Subcutaneous adipose tissue (tissue), 4 donors: Measurements from ENCODE around the gene SPATS2. TPM values are rescaled to one million over a fixed set of nuclear protein-coding genes. Genes with fewer than 3 reads are reported as not detected.

Source experiments
- total RNA-seq, 4 donors: library from RNA; depleted of rRNA; stranded (reverse); fragments of >200 nt; gene quantifications; one replicate each; pipeline ENCODE4 v1.1.0, GENCODE V29; 2016
- TF ChIP-seq, protein P1 (sequence below): fragments of 450-650 bp; IDR thresholded peaks from one replicate; pipeline ENCODE4 v1.5.1; 2016; ENCODE audit warnings: low read depth, mild to moderate bottlenecking, control low read depth, antibody characterized with exemption, moderate library complexity

Gene SPATS2
- total RNA-seq, 4 donors from 2014 or later, result 10.1 to 19.5 (median 12.3) TPM

DNA sequence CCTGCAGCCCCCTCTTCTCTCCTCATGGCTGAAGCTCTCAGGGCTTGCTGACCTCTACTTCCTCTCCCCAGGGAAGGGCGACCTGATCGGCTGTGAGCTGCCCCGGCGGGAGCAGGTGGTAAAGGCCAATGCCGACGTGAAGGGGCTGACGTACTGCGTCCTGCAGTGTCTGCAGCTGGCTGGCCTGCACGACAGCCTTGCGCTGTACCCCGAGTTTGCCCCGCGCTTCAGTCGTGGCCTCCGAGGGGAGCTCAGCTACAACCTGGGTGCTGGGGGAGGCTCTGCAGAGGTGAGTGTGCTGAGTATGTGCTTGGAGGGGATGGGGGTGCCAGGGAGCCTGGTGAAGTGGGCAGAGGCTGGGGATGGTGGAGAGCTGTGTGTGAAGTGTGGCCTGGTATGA, 187.0 kb downstream of the SPATS2 start:
- TF ChIP-seq, protein P1, sequence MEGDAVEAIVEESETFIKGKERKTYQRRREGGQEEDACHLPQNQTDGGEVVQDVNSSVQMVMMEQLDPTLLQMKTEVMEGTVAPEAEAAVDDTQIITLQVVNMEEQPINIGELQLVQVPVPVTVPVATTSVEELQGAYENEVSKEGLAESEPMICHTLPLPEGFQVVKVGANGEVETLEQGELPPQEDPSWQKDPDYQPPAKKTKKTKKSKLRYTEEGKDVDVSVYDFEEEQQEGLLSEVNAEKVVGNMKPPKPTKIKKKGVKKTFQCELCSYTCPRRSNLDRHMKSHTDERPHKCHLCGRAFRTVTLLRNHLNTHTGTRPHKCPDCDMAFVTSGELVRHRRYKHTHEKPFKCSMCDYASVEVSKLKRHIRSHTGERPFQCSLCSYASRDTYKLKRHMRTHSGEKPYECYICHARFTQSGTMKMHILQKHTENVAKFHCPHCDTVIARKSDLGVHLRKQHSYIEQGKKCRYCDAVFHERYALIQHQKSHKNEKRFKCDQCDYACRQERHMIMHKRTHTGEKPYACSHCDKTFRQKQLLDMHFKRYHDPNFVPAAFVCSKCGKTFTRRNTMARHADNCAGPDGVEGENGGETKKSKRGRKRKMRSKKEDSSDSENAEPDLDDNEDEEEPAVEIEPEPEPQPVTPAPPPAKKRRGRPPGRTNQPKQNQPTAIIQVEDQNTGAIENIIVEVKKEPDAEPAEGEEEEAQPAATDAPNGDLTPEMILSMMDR, result no peak

DNA sequence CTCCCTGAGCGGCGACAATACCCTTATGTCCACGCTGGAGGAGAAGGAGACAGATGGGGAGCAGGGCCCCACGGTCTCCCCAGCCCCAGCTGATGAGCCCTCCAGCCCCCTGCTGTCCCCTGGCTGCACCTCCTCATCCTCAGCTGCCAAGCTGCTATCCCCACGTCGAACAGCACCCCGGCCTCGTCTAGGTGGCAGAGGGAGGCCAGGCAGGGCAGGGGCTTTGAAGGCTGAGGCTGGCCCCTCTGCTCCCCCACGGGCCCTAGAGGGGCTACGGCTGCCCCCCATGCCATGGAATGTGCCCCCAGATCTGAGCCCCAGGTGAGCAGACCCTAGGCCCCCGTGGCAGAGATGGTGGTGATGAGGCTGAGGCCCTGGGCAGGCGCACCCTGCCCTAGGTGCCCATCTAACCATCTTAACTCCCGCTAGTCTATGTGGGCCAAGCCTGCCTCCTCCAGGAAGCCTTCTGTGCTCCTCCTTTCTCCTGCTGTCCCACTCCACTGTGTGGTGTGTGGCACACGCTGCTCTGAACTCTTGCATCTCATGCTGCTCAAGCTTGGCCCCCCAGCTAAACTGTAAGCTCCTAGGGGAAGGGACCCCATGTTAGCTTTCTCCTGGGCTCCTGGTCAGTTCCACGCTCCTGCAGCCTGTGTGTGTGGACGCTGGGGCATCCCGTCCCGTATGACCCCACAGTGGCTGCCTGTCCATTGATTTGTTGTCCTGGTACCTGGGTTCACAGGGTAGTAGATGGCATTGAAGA, 188.5 kb downstream of the SPATS2 start:
- TF ChIP-seq, protein P1, result no peak

DNA sequence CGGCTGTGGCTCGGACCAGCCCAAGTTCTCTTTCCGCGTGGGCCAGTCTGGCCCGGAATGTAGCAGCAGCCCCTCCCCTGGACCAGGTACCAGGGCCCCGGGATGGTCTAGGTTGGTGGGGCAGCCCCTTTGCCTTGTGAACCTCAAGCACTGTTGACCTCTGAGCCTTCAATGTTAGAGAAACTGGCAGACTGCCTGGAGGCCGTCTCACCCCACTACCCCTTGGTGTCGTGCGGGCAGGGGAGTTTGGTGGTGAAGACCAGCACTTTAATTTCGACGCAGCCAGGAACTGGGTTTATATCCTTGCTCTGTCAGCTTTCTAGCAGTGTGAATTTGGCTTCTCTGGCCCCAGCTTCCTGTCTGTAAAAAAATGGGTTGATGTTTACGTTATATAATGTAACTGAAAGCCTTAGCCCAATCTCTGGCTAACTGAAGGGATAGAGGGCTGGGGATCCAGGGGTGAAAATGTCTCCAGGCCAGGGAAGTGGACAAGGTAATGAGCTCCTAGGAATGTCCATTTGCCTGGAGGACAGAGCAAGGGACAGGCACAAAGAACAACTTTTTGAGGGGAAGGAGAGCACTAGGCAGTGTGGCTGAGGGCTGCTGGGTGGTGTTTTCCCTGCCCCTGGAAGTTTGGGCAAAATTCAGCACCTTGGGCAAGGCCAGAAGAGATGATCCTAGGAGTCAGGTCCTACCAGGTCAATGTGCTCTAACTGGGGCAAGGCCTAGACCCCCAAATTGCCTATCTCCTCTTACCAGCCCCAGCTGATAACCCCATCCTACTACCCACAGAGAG, 189.3 kb downstream of the SPATS2 start:
- TF ChIP-seq, protein P1, result no peak

DNA sequence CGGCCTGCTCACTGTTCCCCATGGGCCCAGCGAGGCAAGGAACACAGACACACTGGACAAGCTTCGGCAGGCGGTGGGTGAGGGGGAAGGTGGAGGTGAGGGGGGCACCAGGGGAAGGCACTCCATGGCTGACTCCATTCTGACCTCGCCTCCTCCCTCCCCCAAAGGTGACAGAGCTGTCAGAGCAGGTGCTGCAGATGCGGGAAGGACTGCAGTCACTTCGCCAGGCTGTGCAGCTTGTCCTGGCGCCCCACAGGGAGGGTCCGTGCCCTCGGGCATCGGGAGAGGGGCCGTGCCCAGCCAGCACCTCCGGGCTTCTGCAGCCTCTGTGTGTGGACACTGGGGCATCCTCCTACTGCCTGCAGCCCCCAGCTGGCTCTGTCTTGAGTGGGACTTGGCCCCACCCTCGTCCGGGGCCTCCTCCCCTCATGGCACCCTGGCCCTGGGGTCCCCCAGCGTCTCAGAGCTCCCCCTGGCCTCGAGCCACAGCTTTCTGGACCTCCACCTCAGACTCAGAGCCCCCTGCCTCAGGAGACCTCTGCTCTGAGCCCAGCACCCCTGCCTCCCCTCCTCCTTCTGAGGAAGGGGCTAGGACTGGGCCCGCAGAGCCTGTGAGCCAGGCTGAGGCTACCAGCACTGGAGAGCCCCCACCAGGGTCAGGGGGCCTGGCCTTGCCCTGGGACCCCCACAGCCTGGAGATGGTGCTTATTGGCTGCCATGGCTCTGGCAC, 190.1 kb downstream of the SPATS2 start:
- TF ChIP-seq, protein P1, result no peak

DNA sequence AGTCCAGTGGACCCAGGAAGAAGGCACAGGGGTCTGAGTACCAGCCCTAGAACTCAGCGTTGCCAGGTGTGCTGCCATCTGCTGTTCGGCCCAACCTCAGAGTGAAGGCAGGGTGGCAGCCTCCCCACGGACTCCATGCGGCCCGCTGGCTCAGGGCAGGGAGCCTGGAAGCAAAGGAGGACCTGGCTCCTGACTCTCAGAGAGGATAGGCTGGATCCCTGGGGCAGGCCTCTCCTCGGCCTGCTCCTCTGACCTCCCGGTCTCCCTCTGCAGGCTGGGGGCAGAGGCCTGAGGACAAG, 190.6 kb downstream of the SPATS2 start:
- TF ChIP-seq, protein P1, result no peak

DNA sequence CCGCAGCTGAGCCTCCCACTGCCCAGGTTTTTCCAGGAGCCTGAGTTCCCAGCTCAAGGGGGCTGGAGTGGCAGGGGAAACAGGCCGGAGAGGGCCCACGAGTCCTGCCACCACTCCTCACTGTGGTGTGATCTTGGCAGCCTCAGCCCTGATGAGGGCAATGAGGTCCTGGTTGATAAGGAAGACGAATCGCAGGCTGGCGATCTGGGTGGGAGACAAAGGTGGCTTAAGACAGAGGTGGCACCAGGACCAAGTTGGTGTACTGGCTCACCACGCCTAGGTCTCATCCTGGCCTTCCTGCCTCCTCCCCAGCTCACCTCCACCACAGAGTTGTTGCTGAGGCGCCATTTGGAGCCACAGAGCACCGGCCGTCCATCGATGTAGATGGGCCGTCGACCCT, 191.3 kb downstream of the SPATS2 start:
- TF ChIP-seq, protein P1, result no peak

DNA sequence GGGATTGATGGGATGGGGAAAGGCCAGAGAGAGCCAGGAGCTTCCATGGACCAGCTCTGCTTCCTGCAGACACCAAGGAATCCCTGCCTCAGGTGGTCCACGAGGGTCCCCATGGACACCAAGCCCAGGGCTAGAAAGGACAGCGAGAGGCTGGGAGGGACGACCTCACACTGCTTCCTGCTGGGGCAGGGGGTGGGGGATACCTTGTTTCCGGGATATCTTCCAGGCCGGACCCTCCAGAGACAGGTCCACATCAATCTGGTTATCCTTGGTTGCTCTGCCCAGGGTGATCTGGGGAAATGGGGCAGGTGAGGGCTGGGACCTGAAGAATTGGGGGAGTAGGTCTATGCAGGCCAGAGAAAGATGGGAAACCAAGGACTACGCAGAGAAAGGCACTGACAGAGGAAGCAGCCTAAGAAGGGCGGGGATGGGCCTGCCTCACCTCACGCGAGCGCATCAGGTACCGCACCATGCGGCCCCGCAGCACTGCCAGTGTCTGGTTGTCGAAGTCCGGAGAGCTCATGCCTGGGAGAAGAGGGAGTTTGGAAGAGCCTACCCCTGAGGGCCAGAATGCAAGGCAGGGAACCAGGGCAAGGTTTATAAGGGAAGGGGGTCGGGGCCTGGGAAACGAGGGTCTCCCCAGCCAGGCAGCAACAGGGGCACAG, 191.9 kb downstream of the SPATS2 start:
- TF ChIP-seq, protein P1, result no peak
